Type B pancreatic cell (in vitro differentiated cells): ENCODE data around the gene ELOVL2. TPM values are rescaled to one million over a fixed set of nuclear protein-coding genes. Genes with fewer than 3 reads are reported as not detected.

Experiments
- DNase-seq: peaks from one replicate; pipeline ENCODE4 v3.0.0; 2021; ENCODE audit warnings: mixed read lengths; ENCODE audit not compliant: unreplicated experiment; ENCODE audit errors: extremely low spot score
- H3K27ac Mint-ChIP-seq: 2 replicates; pipeline ENCODE4 v1.8.0; 2021; ENCODE audit warnings: mild to moderate bottlenecking, mixed read lengths
- H3K27me3 Mint-ChIP-seq: 2 replicates; pipeline ENCODE4 v1.8.0; 2021; ENCODE audit warnings: mixed read lengths
- H3K36me3 Mint-ChIP-seq: 2 replicates; pipeline ENCODE4 v1.8.0; 2021; ENCODE audit warnings: mixed read lengths
- H3K4me1 Mint-ChIP-seq: one replicate; pipeline ENCODE4 v1.8.0; 2021; ENCODE audit warnings: mixed read lengths; ENCODE audit not compliant: unreplicated experiment
- H3K4me3 Mint-ChIP-seq: 2 replicates; pipeline ENCODE4 v1.8.0; 2021; ENCODE audit warnings: mild to moderate bottlenecking, mixed read lengths
- H3K9me3 Mint-ChIP-seq: 2 replicates; pipeline ENCODE4 v1.8.0; 2021; ENCODE audit warnings: mixed read lengths
- CTCF ChIP-seq: fragments of 200-600 bp; sonication (generic); conservative IDR thresholded peaks from 2 replicates; pipeline ENCODE4 v1.5.0; 2021; ENCODE audit warnings: antibody characterized with exemption, mild to moderate bottlenecking
- total RNA-seq: library from RNA; stranded (reverse); gene quantifications from 2 replicates; pipeline ENCODE4 v1.2.1, GENCODE V29; 2021; ENCODE audit warnings: low replicate concordance

The ELOVL2 gene
- total RNA-seq, 1 donor from 2014 or later, result 3.8 TPM

GRCh38 chr6:10979603-10980002 lies 64.5 kb downstream of the ELOVL2 start:
- Mint-ChIP-seq H3K27me3 (no peaks in the 10 kb centered on the region), H3K4me1 (no peaks in the 10 kb centered on the region), H3K36me3 (peaks cover 6% of the 10 kb centered on the region), H3K27ac (no peak overlapping the region), H3K4me3 (no peak overlapping the region), H3K9me3 (no peaks in the 10 kb centered on the region)
- TF ChIP-seq CTCF, result no peak
- DNase-seq, result no peak

GRCh38 chr6:10977231-10977968 lies 66.7 kb downstream of the ELOVL2 start:
- H3K4me3 Mint-ChIP-seq, result no peak overlapping the region
- DNase-seq, result no peak
- no peak overlapping the region for H3K27ac Mint-ChIP-seq

GRCh38 chr6:10976571-10976970 lies 67.5 kb downstream of the ELOVL2 start:
- Mint-ChIP-seq H3K4me1 (no peaks in the 10 kb centered on the region), H3K4me3 (no peak overlapping the region), H3K9me3 (no peaks in the 10 kb centered on the region), H3K27me3 (no peaks in the 10 kb centered on the region), H3K27ac (no peak overlapping the region), H3K36me3 (peaks cover 6% of the 10 kb centered on the region)
- no peak for TF ChIP-seq CTCF
- DNase-seq, result no peak

More at GRCh38 chr6:10977231-10977968, 66.7 kb downstream of the ELOVL2 start:
- H3K9me3 Mint-ChIP-seq, result no peaks in the 10 kb centered on the region
- no peaks in the 10 kb centered on the region for H3K27me3 Mint-ChIP-seq
- peaks cover 6% of the 10 kb centered on the region for H3K36me3 Mint-ChIP-seq
- no peaks in the 10 kb centered on the region for H3K4me1 Mint-ChIP-seq
- TF ChIP-seq CTCF, result no peak

- DNase-seq, result no peak
- Mint-ChIP-seq H3K4me1 (no peaks in the 10 kb centered on the region), H3K9me3 (peaks cover 4% of the 10 kb centered on the region), H3K36me3 (peaks cover 16% of the 10 kb centered on the region), H3K27ac (no peak overlapping the region), H3K4me3 (no peak overlapping the region), H3K27me3 (no peaks in the 10 kb centered on the region)
- no peak for TF ChIP-seq CTCF
Measured at GRCh38 chr6:10972196-10972595, 71.9 kb downstream of the ELOVL2 start.

GRCh38 chr6:10970731-10971130 lies 73.4 kb downstream of the ELOVL2 start:
- TF ChIP-seq CTCF, result no peak

More at GRCh38 chr6:10970731-10971130, 73.4 kb downstream of the ELOVL2 start:
- Mint-ChIP-seq H3K27me3 (no peaks in the 10 kb centered on the region), H3K4me1 (no peaks in the 10 kb centered on the region), H3K36me3 (peaks cover 16% of the 10 kb centered on the region), H3K4me3 (no peak overlapping the region), H3K27ac (no peak overlapping the region), H3K9me3 (peaks cover 4% of the 10 kb centered on the region)
- no peak for DNase-seq
